Testis (tissue), 3 donors: ENCODE results near the gene FKBP1B. TPM values are rescaled to one million over a fixed set of nuclear protein-coding genes. Genes with fewer than 3 reads are reported as not detected.

Experiments used
- DNase-seq: peaks from one replicate; pipeline ENCODE4 v3.0.0-alpha.2; 2019
- H3K27ac ChIP-seq, 2 donors: fragments of 200-600 bp; sonication (generic); one replicate each; pipeline ENCODE4 v1.5.1; 2019
- H3K27me3 ChIP-seq: fragments of 200-600 bp; sonication (generic); one replicate; pipeline ENCODE4 v1.5.1; 2019
- H3K36me3 ChIP-seq: fragments of 200-600 bp; sonication (generic); one replicate; pipeline ENCODE4 v1.5.1; 2017; ENCODE audit warnings: low read depth; ENCODE audit errors: missing control alignments
- H3K4me1 ChIP-seq: fragments of 200-600 bp; sonication (generic); one replicate; pipeline ENCODE4 v1.5.1; 2019
- H3K4me3 ChIP-seq, 2 donors: fragments of 200-600 bp; sonication (generic); one replicate each; pipeline ENCODE4 v1.5.1; 2017 to 2019
- H3K9me3 ChIP-seq: fragments of 200-600 bp; sonication (generic); one replicate; pipeline ENCODE4 v1.5.1; 2017
- CTCF ChIP-seq, 3 experiments: fragments of 450-650 bp in 2 of 3; fragments of 200-600 bp in 1 of 3; sonication (generic) in 1 of 3; IDR thresholded peaks; one replicate each; pipeline ENCODE4 v1.5.1; 2016 to 2019; ENCODE audit warnings: antibody characterized with exemption in 3 of 3, mild to moderate bottlenecking in 2 of 3, moderate library complexity in 1 of 3
- POLR2A ChIP-seq: fragments of 450-650 bp; IDR thresholded peaks from one replicate; pipeline ENCODE4 v1.6.1; 2017; ENCODE audit warnings: antibody characterized with exemption, mild to moderate bottlenecking, moderate library complexity
- WGBS, 2 donors: methylation state at CpG; one replicate each; pipeline ENCODE4 v1.1.5; 2018; 5-methylcytosine and 5-hydroxymethylcytosine counted together
- intact Hi-C: fragments of 100-400 bp; cut with DNase I; formaldehyde crosslinking; loops from one replicate; pipeline ENCODE4 v1.15.1; 2023; ENCODE audit warnings: low total_unique reads
- polyA plus RNA-seq: library from polyadenylated mRNA; stranded (reverse); fragments of 350-450 nt; fragmentation: Illumina TruSeq; extraction: RNeasy Lipid Tissue Mini Kit (QIAGEN cat#74804); gene quantifications from one replicate; pipeline ENCODE4 v1.2.3, GENCODE V29; 2014; ENCODE audit warnings: low read depth, low replicate concordance; ENCODE audit not compliant: insufficient read depth
- total RNA-seq, 2 donors: library from RNA; depleted of rRNA; stranded (reverse); fragments of >200 nt; gene quantifications; one replicate each; pipeline ENCODE4 v1.2.3, GENCODE V29; 2016

FKBP1B gene
- total and polyA plus RNA-seq, 3 donors from 2014 or later = 2.7 to 3.6 (median 3.0) TPM

GRCh38 chr2:24077535-24077877 lies 28.0 kb downstream of the FKBP1B start:
- WGBS, 2 donors = 1 to 2% methylated on average over 9 of the region's 9 CpGs
- intact Hi-C loops = loop anchor here (5.0 kb wide), 1 partner anchor 150 kb away; the partner anchor contains the start of gene ATAD2B
- peaks cover 11% of the 10 kb centered on the region for H3K4me1 ChIP-seq
- no peak for TF ChIP-seq CTCF (IDR thresholded peaks at IDR 0.05)
- no peak for TF ChIP-seq POLR2A
- no peaks in the 10 kb centered on the region for H3K36me3 ChIP-seq
- H3K27me3 ChIP-seq = no peaks in the 10 kb centered on the region
- no peaks in the 10 kb centered on the region for H3K9me3 ChIP-seq
- DNase-seq = no peak
- peak overlapping the region; percentile 92 to 94 for H3K27ac ChIP-seq
- H3K4me3 ChIP-seq = peak overlapping the region; percentile 77 to 78

- intact Hi-C loops = loop anchor here (5.0 kb wide), 1 partner anchor 151 kb away; the partner anchor contains the start of gene ATAD2B
- H3K27me3 ChIP-seq = no peaks in the 10 kb centered on the region
- H3K9me3 ChIP-seq = no peaks in the 10 kb centered on the region
- 41 to 50% methylated on average over 2 of the region's 2 CpGs for WGBS, 2 donors
- peak overlapping the region in 1 of 2 donors; percentile 92 for H3K27ac ChIP-seq
- H3K4me3 ChIP-seq = peak overlapping the region in 1 of 2 donors; percentile 78
- H3K36me3 ChIP-seq = no peaks in the 10 kb centered on the region
- DNase-seq = no peak
- no peak for TF ChIP-seq CTCF (IDR thresholded peaks at IDR 0.05)
- no peak for TF ChIP-seq POLR2A
- peaks cover 11% of the 10 kb centered on the region for H3K4me1 ChIP-seq
These were observed 28.3 kb downstream of the FKBP1B start for GRCh38 chr2:24077879-24078278.

- TF ChIP-seq POLR2A = no peak
- TF ChIP-seq CTCF (IDR thresholded peaks at IDR 0.05) = no peak
- Histone ChIP-seq H3K9me3 (no peaks in the 10 kb centered on the region), H3K36me3 (no peaks in the 10 kb centered on the region), H3K4me3 (no peak overlapping the region), H3K4me1 (peaks cover 15% of the 10 kb centered on the region), H3K27ac (no peak overlapping the region), H3K27me3 (no peaks in the 10 kb centered on the region)
- intact Hi-C loops = no loop called here
- WGBS, 2 donors = 61 to 79% methylated on average over 2 of the region's 2 CpGs
- DNase-seq = no peak
These were observed 31.2 kb downstream of the FKBP1B start for GRCh38 chr2:24080701-24081100.

DNA sequence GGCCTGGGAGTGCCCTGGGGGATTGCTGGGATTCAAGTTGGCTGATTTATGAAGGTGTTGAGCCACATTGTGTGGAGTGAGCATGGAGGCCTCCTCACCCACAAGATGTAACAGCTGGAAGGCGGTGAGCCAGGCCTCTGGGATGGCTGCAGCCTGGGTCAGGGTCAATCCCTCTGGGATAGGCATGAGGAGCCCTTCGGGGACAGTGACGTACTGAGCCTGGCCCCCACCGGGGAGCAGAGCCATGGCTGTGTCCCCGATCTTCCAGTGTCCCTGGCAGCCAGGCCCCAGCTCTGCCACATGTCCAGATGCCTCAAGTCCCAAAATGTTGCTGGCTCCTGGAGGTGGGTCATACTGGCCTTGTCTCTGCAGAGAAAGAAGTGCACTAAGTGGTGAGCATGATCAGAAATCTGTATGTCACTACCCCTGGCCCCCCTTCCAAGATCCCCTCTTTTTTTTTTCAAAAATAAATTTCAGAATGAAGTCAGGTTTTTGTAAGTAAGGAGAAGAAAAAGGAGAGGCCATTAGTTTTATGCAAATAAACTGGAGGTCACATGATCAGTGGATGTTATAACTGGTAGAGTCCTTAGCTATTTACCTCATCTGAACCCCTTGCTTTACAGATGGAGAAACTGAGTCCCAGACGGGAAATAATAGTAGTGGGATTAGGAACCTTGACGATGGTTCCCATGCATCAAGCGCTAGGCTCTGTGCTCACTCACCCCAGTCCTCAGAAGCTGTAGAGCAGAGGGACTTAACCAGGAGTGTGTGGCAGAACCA lies 33.4 kb downstream of the FKBP1B start:
- Histone ChIP-seq H3K27ac (peak overlapping the region in 1 of 2 donors; percentile 87), H3K36me3 (no peaks in the 10 kb centered on the region)

More for the DNA sequence above, 33.4 kb downstream of the FKBP1B start:
- no peak for TF ChIP-seq POLR2A
- TF ChIP-seq CTCF (IDR thresholded peaks at IDR 0.05) = no peak
- Histone ChIP-seq H3K27me3 (no peaks in the 10 kb centered on the region), H3K9me3 (no peaks in the 10 kb centered on the region), H3K4me3 (no peak overlapping the region), H3K4me1 (peaks cover 10% of the 10 kb centered on the region)
- WGBS, 2 donors = 85 to 89% methylated on average over 8 of the region's 8 CpGs
- intact Hi-C loops = no loop called here
- DNase-seq = no peak
